Measurements from ENCODE around the gene PPP1R15A.

PPP1R15A gene

GRCh38 chr19:48859711-48860572, 12.3 kb upstream of the PPP1R15A start:
- TF ChIP-seq SP2 (tag by site-specific recombination; IDR thresholded peaks at IDR 0.05) (peak; percentile 41; the same call in 1 of the 2 replicates), ZNF426 (tag by site-specific recombination; IDR thresholded peaks at IDR 0.05) (no peak), ZNF239 (tag by site-specific recombination; IDR thresholded peaks at IDR 0.05) (peak; percentile 68; the same call in 1 of the 2 replicates), ZSCAN4 (tag by site-specific recombination; IDR thresholded peaks at IDR 0.05) (no peak), PRDM2 (tag by site-specific recombination; IDR thresholded peaks at IDR 0.05; ENCODE audit: borderline replicate concordance) (no peak)
- Histone ChIP-seq H3K4me3 (ENCODE audit: low read depth, low read length) (no peak overlapping the region), H3K4me1 (ENCODE audit: control insufficient read depth, insufficient read depth, low read length) (no peaks in the 10 kb centered on the region), H3K9me3 (ENCODE audit: control insufficient read depth, insufficient read depth, low read depth, low read length) (no peaks in the 10 kb centered on the region), H3K27ac (ENCODE audit: extremely low read depth, low read depth, low read length) (no peak overlapping the region), H3K36me3 (ENCODE audit: control insufficient read depth in 2 of 2, insufficient read depth in 1 of 2, low read length in 2 of 2) (no peaks in the 10 kb centered on the region)
- ChIA-PET POLR2A (no interaction called here), CTCF (no interaction called here)

GRCh38 chr19:48861313-48861712, 10.9 kb upstream of the PPP1R15A start:
- ChIA-PET POLR2A (no interaction called here), CTCF (interaction anchor here (1.4 kb wide), 1 partner anchor 19 kb away, joined by 5 read pairs; no protein-coding TSS in a partner anchor)
- Histone ChIP-seq H3K9me3 (ENCODE audit: control insufficient read depth, insufficient read depth, low read depth, low read length) (no peaks in the 10 kb centered on the region), H3K36me3 (ENCODE audit: control insufficient read depth in 2 of 2, insufficient read depth in 1 of 2, low read length in 2 of 2) (no peaks in the 10 kb centered on the region), H3K4me1 (ENCODE audit: control insufficient read depth, insufficient read depth, low read length) (no peaks in the 10 kb centered on the region), H3K4me3 (ENCODE audit: low read depth, low read length) (no peak overlapping the region), H3K27ac (ENCODE audit: extremely low read depth, low read depth, low read length) (no peak overlapping the region)
- TF ChIP-seq PRDM10 (tag by site-specific recombination; IDR thresholded peaks at IDR 0.05): no peak
- TF ChIP-seq SP2 (tag by site-specific recombination; IDR thresholded peaks at IDR 0.05): no peak
- no peak for TF ChIP-seq FEZF1 (tag by site-specific recombination; IDR thresholded peaks at IDR 0.05)
- TF ChIP-seq ZFP37 (tag by site-specific recombination; IDR thresholded peaks at IDR 0.05): no peak
- TF ChIP-seq ZBTB11 (tag by site-specific recombination; conservative IDR thresholded peaks at IDR 0.05; ENCODE audit: low read depth): no peak
- TF ChIP-seq ZSCAN23 (tag by site-specific recombination; IDR thresholded peaks at IDR 0.05): no peak

Measured in HEK293 (cell line).